Parathyroid adenoma (tissue), 2 donors: Measurements from ENCODE around the gene INTS15.

Source experiments
- H2AFZ ChIP-seq: fragments of 300-600 bp; sonication (generic); one replicate; pipeline ENCODE4 v1.7.0; 2017; ENCODE audit warnings: antibody characterized with exemption, mild to moderate bottlenecking
- H3K27ac ChIP-seq: fragments of 300-600 bp; sonication (generic); one replicate; pipeline ENCODE4 v1.7.0; 2017
- H3K27me3 ChIP-seq: fragments of 300-600 bp; sonication (generic); one replicate; pipeline ENCODE4 v1.7.0; 2017; ENCODE audit warnings: low read length; ENCODE audit not compliant: control insufficient read depth, insufficient read depth
- H3K36me3 ChIP-seq: fragments of 300-600 bp; sonication (generic); one replicate; pipeline ENCODE4 v1.7.0; 2017; ENCODE audit warnings: low read length; ENCODE audit not compliant: control insufficient read depth, insufficient read depth
- H3K4me1 ChIP-seq: fragments of 300-600 bp; sonication (generic); one replicate; pipeline ENCODE4 v1.7.0; 2017; ENCODE audit warnings: control low read depth
- H3K4me2 ChIP-seq: fragments of 300-600 bp; sonication (generic); one replicate; pipeline ENCODE4 v1.7.0; 2017; ENCODE audit warnings: low read length
- H3K4me3 ChIP-seq: fragments of 300-600 bp; sonication (generic); one replicate; pipeline ENCODE4 v1.7.0; 2017; ENCODE audit warnings: low read depth, low read length
- H3K79me2 ChIP-seq: fragments of 300-600 bp; sonication (generic); one replicate; pipeline ENCODE4 v1.7.0; 2017; ENCODE audit warnings: control low read depth
- H3K9ac ChIP-seq: fragments of 300-600 bp; sonication (generic); one replicate; pipeline ENCODE4 v1.7.0; 2017; ENCODE audit warnings: mild to moderate bottlenecking
- H3K9me3 ChIP-seq: fragments of 300-600 bp; sonication (generic); one replicate; pipeline ENCODE4 v1.7.0; 2017; ENCODE audit warnings: low read length; ENCODE audit not compliant: control insufficient read depth
- CTCF ChIP-seq: fragments of 300-600 bp; sonication (generic); IDR thresholded peaks from one replicate; pipeline ENCODE4 v1.7.0; 2017; ENCODE audit warnings: antibody characterized with exemption, mild to moderate bottlenecking
- donor health status: primary hyperparathyroidism.

INTS15 gene

GRCh38 chr7:6652446-6653011 is 62.7 kb downstream of the INTS15 start:
- Histone ChIP-seq H3K36me3 (no peaks in the 10 kb centered on the region), H3K27me3 (no peaks in the 10 kb centered on the region), H3K9ac (no peak overlapping the region), H3K9me3 (no peaks in the 10 kb centered on the region), H3K4me3 (no peak overlapping the region), H3K79me2 (no peaks in the 10 kb centered on the region), H2AFZ (no peak overlapping the region), H3K4me1 (no peaks in the 10 kb centered on the region), H3K27ac (no peak overlapping the region), H3K4me2 (no peak overlapping the region)
- no peak for TF ChIP-seq CTCF

GRCh38 chr7:6653071-6654003 is 63.5 kb downstream of the INTS15 start:
- Histone ChIP-seq H3K36me3 (no peaks in the 10 kb centered on the region), H3K9me3 (no peaks in the 10 kb centered on the region), H3K4me2 (no peak overlapping the region), H3K27ac (no peak overlapping the region), H3K4me3 (no peak overlapping the region), H3K27me3 (no peaks in the 10 kb centered on the region), H3K79me2 (no peaks in the 10 kb centered on the region), H3K9ac (no peak overlapping the region), H2AFZ (no peak overlapping the region), H3K4me1 (no peaks in the 10 kb centered on the region)
- TF ChIP-seq CTCF = no peak

DNA sequence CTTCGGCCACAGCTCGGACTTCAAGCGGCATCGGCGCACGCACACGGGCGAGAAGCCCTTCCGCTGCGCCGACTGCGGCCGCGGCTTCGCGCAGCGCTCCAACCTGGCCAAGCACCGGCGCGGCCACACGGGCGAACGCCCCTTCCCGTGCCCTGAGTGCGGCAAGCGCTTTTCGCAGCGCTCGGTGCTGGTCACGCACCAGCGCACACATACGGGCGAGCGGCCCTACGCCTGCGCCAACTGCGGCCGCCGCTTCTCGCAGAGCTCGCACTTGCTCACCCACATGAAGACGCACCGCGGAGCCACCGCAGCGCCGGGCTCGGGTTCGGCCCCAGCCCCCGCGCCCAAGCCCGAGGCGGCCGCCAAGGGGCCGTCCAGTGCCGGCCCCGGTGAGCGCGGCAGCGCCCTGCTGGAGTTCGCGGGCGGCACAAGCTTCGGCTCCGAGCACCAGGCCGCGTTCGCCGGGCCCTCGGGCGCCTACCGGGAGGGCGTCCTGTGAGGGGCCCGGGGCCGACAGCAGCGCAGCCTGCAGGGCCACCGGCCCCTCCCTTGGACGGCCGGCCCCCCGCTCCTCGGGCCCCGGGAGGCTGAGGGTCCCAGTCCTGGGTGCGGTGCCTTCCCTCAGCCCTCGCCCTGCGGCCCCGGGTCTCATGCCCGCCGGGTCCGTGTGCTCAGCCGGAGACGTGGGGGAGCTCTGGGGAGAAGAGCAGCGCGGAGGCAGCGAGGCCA is 64.5 kb downstream of the INTS15 start:
- TF ChIP-seq CTCF = no peak
- no peaks in the 10 kb centered on the region for H3K9me3 ChIP-seq
- H3K79me2 ChIP-seq = no peaks in the 10 kb centered on the region
- no peak overlapping the region for H3K4me3 ChIP-seq
- H3K27ac ChIP-seq = no peak overlapping the region
- H3K4me2 ChIP-seq = no peak overlapping the region
- H2AFZ ChIP-seq = no peak overlapping the region
- H3K4me1 ChIP-seq = peaks cover 4% of the 10 kb centered on the region
- no peaks in the 10 kb centered on the region for H3K27me3 ChIP-seq
- no peaks in the 10 kb centered on the region for H3K36me3 ChIP-seq
- H3K9ac ChIP-seq = no peak overlapping the region

- peaks cover 6% of the 10 kb centered on the region for H3K4me1 ChIP-seq
- TF ChIP-seq CTCF = no peak
- no peak overlapping the region for H3K4me2 ChIP-seq
- no peak overlapping the region for H2AFZ ChIP-seq
- H3K9me3 ChIP-seq = no peaks in the 10 kb centered on the region
- no peaks in the 10 kb centered on the region for H3K27me3 ChIP-seq
- no peaks in the 10 kb centered on the region for H3K36me3 ChIP-seq
- no peak overlapping the region for H3K4me3 ChIP-seq
- no peak overlapping the region for H3K9ac ChIP-seq
- no peak overlapping the region for H3K27ac ChIP-seq
- H3K79me2 ChIP-seq = no peaks in the 10 kb centered on the region
Observed at GRCh38 chr7:6654842-6655610, 65.2 kb downstream of the INTS15 start.
